Measurements from ENCODE around the gene STN1.

Gene STN1

DNA sequence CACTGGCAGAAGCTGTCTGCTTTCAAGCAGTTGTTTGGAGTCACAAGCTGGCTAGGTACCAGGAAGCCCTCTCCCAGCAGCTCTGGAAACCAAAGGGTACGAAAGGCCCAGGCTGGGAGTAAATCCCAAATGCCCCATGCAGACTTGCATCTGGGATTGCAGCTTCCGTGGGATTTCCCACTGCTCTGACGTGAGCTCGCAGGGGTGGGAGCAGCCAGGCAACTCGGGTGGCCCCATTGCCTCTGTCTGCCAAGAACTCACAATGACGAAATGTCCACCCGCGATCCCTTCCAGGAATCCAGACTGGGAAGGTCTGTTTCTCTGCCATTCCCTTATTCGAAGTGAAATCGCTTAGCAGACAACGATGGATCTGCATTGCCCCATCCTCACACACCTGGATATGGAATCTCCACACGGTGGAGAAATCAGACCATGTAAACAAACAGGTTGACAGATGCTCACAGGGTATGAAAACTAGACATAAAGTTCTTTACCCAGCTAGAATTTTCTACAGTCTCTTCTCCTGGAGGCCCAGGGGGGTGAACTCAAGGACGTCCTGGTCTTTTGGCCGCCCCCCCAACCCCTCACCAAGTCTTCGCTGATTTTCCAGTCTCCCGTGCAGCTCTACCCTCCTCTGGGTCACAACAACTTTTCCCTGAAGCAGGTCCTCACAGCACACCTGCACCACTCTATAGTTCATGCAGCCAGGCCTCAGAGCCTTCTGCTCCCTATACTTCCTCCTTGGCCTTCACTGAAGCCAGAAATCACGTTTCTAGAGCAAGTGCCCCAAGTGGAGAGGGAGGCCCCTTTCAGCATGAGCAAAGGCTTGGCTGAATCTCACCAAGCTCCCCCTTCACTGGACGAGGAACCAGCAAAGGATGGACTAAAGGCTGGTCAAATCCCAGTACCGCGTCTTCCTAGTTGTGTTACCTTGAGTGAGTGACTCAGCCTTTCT, 82.6 kb downstream of the STN1 start:
- DNase-seq (ENCODE audit: low read depth) = peak; percentile 94
- no peak overlapping the region for H3K4me3 ChIP-seq (ENCODE audit: low read depth, low read length)

DNA sequence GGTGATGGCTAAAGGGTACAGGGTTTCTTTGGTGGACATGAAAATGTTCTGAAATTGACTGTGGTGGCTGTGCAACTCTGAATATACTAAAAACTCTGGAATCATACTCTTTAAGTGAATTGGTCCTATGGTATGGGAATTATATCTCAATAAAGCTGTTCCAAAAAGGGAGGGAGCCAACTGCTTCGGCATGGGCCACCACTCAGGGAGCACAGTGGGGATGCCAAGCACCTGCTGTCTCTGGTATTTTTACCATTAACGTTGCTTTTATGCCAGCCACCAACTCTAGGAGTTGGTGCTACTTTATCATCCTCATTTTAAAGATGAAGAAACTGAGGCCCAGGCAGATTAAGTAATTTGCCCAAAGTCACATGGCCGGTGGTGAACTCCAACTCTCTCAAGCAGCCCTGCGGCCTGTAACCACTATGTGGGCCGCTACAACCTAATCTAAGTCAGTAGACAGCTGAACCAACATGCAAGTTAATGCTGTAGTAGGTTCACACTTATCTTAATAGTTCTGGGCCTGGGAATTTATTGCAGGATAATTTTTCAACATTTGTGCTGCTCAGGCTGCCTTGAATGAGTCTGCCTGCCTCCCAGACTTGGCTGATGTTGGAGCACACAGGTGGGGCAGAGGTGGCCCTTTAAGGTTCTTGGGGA, 83.4 kb downstream of the STN1 start:
- no peak overlapping the region for H3K4me3 ChIP-seq (ENCODE audit: low read depth, low read length)
- DNase-seq (ENCODE audit: low read depth) = no peak

DNA sequence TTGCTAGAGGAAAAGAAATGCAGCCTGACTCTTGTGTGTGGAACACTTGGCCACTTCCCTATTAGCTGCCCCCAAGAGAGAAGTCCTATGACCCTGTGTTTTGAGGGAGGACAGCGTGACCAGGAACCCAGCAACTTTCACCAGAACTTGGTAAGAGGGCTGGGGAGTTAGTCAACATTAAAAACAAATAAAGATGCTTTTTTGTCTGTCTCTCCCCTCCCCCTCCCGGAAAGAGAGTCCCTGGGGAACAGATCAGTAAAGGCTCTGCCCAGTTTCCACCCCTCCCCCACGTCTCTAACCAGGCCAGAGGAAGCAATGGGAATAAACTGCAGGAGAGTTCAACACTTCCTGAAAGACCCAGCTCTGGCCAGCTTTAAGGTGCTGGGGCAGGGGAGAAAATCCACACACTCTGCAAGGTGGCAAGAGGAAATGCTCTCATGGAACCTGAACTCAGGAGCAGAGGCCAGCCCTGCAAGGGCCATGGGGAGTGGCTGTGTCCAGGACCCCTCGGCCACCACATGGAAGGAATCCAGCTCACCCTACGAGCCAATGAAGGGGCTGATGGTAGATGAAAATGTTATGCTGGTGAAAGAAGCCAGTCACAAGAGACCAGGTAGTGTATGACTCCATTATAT, 84.1 kb downstream of the STN1 start:
- DNase-seq (ENCODE audit: low read depth) = no peak
- no peak overlapping the region for H3K4me3 ChIP-seq (ENCODE audit: low read depth, low read length)

DNA sequence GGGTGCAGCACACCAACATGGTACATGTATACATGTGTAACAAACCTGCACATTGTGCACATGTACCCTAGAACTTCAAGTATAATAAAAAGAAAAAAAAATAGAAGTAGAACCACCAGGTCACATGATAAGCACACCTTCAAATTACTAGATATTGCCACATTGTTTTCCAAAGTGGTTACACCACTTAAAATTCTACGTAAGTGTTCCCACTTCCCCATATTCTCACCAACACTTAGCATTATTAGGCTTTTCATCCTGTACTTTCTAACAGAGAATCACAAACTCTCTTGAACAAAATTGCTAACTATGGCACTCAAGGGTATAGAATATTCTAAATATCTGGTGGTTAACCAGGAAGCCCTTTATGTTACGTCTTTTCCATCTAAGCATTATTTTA, 85.2 kb downstream of the STN1 start:
- DNase-seq (ENCODE audit: low read depth) = no peak
- H3K4me3 ChIP-seq (ENCODE audit: low read depth, low read length) = no peak overlapping the region

Data from skeletal muscle cell (primary cell).